Suprapubic skin (tissue), 4 donors: Measurements from ENCODE around the gene ZFHX3. TPM values are rescaled to one million over a fixed set of nuclear protein-coding genes. Genes with fewer than 3 reads are reported as not detected.

Source experiments
- DNase-seq, 2 donors: peaks; one replicate each; pipeline ENCODE4 v3.0.0-alpha.2; 2019; ENCODE audit warnings: low spot score in 2 of 2
- H3K27ac ChIP-seq: fragments of 200-600 bp; sonication (generic); one replicate; pipeline ENCODE4 v1.5.1; 2019
- H3K27me3 ChIP-seq: fragments of 200-600 bp; sonication (generic); one replicate; pipeline ENCODE4 v1.5.1; 2019
- H3K36me3 ChIP-seq: fragments of 200-600 bp; sonication (generic); one replicate; pipeline ENCODE4 v1.5.1; 2019
- H3K4me1 ChIP-seq: fragments of 200-600 bp; sonication (generic); one replicate; pipeline ENCODE4 v1.5.1; 2019
- H3K4me3 ChIP-seq: fragments of 200-600 bp; sonication (generic); one replicate; pipeline ENCODE4 v1.5.1; 2019; ENCODE audit warnings: mild to moderate bottlenecking
- H3K9me3 ChIP-seq: fragments of 200-600 bp; sonication (generic); one replicate; pipeline ENCODE4 v1.5.1; 2019
- CTCF ChIP-seq, 2 donors: fragments of 200-600 bp in 1 of 2; fragments of 450-650 bp in 1 of 2; sonication (generic) in 1 of 2; IDR thresholded peaks; one replicate each; pipeline ENCODE4 v1.5.1; 2016 to 2019; ENCODE audit warnings: antibody characterized with exemption in 2 of 2, mild to moderate bottlenecking in 1 of 2, moderate library complexity in 1 of 2
- EP300 ChIP-seq: sonication (generic); formaldehyde crosslinking; IDR thresholded peaks from one replicate; pipeline ENCODE4 v1.6.1; 2017; ENCODE audit warnings: antibody characterized with exemption
- POLR2A ChIP-seq, 2 donors: fragments of 450-650 bp; IDR thresholded peaks; one replicate each; pipeline ENCODE4 v1.6.1; 2017; ENCODE audit warnings: antibody characterized with exemption in 2 of 2, mild to moderate bottlenecking in 2 of 2, moderate library complexity in 2 of 2
- POLR2AphosphoS5 ChIP-seq, 3 donors: sonication (generic); formaldehyde crosslinking; IDR thresholded peaks; one replicate each; pipeline ENCODE4 v1.6.1; 2017; ENCODE audit warnings: antibody characterized with exemption in 3 of 3
- WGBS: methylation state at CpG from one replicate; pipeline ENCODE4 v1.1.5; 2018; 5-methylcytosine and 5-hydroxymethylcytosine counted together
- total RNA-seq, 4 donors: library from RNA; depleted of rRNA; stranded (reverse); fragments of >200 nt; gene quantifications; one replicate each; pipeline ENCODE4 v1.1.0, GENCODE V29; 2016

The ZFHX3 gene
- total RNA-seq, 4 donors from 2014 or later = 10.4 to 16.1 (median 12.8) TPM

GRCh38 chr16:72934636-72935403, 113.1 kb downstream of the ZFHX3 start:
- Histone ChIP-seq H3K4me1 (peaks cover 60% of the 10 kb centered on the region), H3K27me3 (no peaks in the 10 kb centered on the region), H3K27ac (no peak overlapping the region), H3K9me3 (no peaks in the 10 kb centered on the region), H3K36me3 (no peaks in the 10 kb centered on the region), H3K4me3 (no peak overlapping the region)
- TF ChIP-seq POLR2A (IDR thresholded peaks at IDR 0.05) (no peak), EP300 (no peak), POLR2AphosphoS5 (IDR thresholded peaks at IDR 0.05) (no peak), CTCF (IDR thresholded peaks at IDR 0.05) (no peak)
- WGBS = 74% methylated on average over 17 of the region's 17 CpGs
- DNase-seq = peak in 1 of 2 donors; percentile 55

- H3K9me3 ChIP-seq = no peaks in the 10 kb centered on the region
- WGBS = 90% methylated on average over 11 of the region's 11 CpGs
- H3K4me3 ChIP-seq = no peak overlapping the region
- peak in 1 of 2 donors; percentile 19 for DNase-seq
- TF ChIP-seq CTCF (IDR thresholded peaks at IDR 0.05) = no peak
- no peak for TF ChIP-seq POLR2AphosphoS5 (IDR thresholded peaks at IDR 0.05)
- TF ChIP-seq POLR2A (IDR thresholded peaks at IDR 0.05) = no peak
- no peak for TF ChIP-seq EP300
- H3K27ac ChIP-seq = no peak overlapping the region
- H3K36me3 ChIP-seq = no peaks in the 10 kb centered on the region
- H3K4me1 ChIP-seq = peaks cover 54% of the 10 kb centered on the region
- H3K27me3 ChIP-seq = no peaks in the 10 kb centered on the region
These were observed 115.1 kb downstream of the ZFHX3 start for GRCh38 chr16:72932677-72933335.

- no peaks in the 10 kb centered on the region for H3K27me3 ChIP-seq
- WGBS = 33% methylated on average over 2 of the region's 2 CpGs
- no peaks in the 10 kb centered on the region for H3K9me3 ChIP-seq
- peak overlapping the region; percentile 43 for H3K27ac ChIP-seq
- no peak overlapping the region for H3K4me3 ChIP-seq
- no peak for DNase-seq
- peaks cover 61% of the 10 kb centered on the region for H3K4me1 ChIP-seq
- no peak for TF ChIP-seq POLR2A (IDR thresholded peaks at IDR 0.05)
- H3K36me3 ChIP-seq = no peaks in the 10 kb centered on the region
These were observed 115.9 kb downstream of the ZFHX3 start for GRCh38 chr16:72932050-72932449.

- no peak for DNase-seq
- Histone ChIP-seq H3K27ac (no peak overlapping the region), H3K4me3 (no peak overlapping the region), H3K9me3 (no peaks in the 10 kb centered on the region), H3K27me3 (no peaks in the 10 kb centered on the region), H3K4me1 (peaks cover 56% of the 10 kb centered on the region), H3K36me3 (no peaks in the 10 kb centered on the region)
- TF ChIP-seq EP300 = no peak
- no peak for TF ChIP-seq POLR2AphosphoS5 (IDR thresholded peaks at IDR 0.05)
- TF ChIP-seq POLR2A (IDR thresholded peaks at IDR 0.05) = no peak
- TF ChIP-seq CTCF (IDR thresholded peaks at IDR 0.05) = no peak
- WGBS = 85% methylated on average over 7 of the region's 7 CpGs
These were observed 117.5 kb downstream of the ZFHX3 start for GRCh38 chr16:72930396-72930795.

- no peak overlapping the region for H3K4me3 ChIP-seq
- WGBS = 81% methylated on average over 9 of the region's 11 CpGs
These were observed 119.6 kb downstream of the ZFHX3 start for GRCh38 chr16:72928090-72928981.

More at GRCh38 chr16:72928090-72928981, 119.6 kb downstream of the ZFHX3 start:
- no peak for DNase-seq
- Histone ChIP-seq H3K9me3 (no peaks in the 10 kb centered on the region), H3K4me1 (peaks cover 48% of the 10 kb centered on the region), H3K36me3 (no peaks in the 10 kb centered on the region), H3K27me3 (no peaks in the 10 kb centered on the region), H3K27ac (no peak overlapping the region)
- TF ChIP-seq EP300 (no peak), CTCF (IDR thresholded peaks at IDR 0.05) (no peak), POLR2AphosphoS5 (IDR thresholded peaks at IDR 0.05) (no peak), POLR2A (IDR thresholded peaks at IDR 0.05) (no peak)
